HG03095 (cell line): Measurements from ENCODE around the gene GALNT1.
A peak's percentile ranks its signal among the peaks of the same experiment; 100 is the strongest.
"Not testable (repeated sequence)": the region's sequence is repeated elsewhere in the genome, so short reads cannot be mapped to it uniquely, and the experiment has no call there.

Experiments used
- ATAC-seq: cut with Tn5 transposase; IDR thresholded peaks from one replicate; pipeline ENCODE4 v1.9.1; 2021; ENCODE audit warnings: moderate library complexity; ENCODE audit not compliant: unreplicated experiment

The GALNT1 gene

DNA sequence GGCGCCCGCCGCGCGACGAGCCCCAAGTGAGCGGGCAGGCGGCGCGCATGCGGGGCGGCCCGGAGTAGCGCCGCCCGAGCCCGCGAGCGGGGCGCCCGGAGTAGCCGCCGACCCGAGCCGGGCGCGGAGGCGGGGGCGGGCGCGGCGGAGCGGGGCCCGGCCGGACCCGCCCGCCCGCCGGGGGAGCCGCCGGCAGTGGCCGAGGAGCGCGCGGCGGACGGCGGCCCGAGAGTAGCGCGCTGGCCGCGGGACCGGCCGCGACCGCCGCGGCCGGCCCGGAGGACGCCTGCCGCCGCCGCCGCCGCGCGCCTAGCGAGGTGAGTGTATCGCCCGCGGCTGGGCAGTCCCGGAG is at the start of gene GALNT1:
TSS of gene GALNT1 (plus strand) at position 195 of the 352 bp plus-strand sequence. CDS start 72,923 bp downstream, outside the sequence.
- no peak for ATAC-seq

- ATAC-seq, result no peak
Measured at GRCh38 chr18:35533916-35534405, 47.6 kb upstream of the GALNT1 start.

GRCh38 chr18:35535297-35535696 is 46.2 kb upstream of the GALNT1 start:
- no peak for ATAC-seq

DNA sequence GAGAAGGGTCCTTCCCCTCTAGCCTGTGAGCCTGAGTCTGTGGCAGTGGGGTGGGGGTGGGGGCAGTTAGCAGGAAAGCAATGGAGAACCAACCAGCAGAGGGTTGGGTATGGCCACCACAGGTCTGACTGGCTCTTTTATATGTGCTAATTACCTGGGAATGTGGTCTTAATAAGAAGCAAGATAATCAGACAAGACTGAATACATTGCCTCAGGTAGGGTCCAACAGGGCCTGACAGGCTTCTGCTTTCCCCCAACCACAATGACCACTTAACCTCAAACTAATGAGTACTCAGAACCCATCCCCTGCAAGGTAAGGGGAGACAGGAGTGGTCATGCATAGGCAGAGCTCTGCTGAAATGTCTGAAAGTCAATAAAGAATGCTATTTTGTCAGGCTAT is 39.2 kb upstream of the GALNT1 start:
- ATAC-seq, result no peak

DNA sequence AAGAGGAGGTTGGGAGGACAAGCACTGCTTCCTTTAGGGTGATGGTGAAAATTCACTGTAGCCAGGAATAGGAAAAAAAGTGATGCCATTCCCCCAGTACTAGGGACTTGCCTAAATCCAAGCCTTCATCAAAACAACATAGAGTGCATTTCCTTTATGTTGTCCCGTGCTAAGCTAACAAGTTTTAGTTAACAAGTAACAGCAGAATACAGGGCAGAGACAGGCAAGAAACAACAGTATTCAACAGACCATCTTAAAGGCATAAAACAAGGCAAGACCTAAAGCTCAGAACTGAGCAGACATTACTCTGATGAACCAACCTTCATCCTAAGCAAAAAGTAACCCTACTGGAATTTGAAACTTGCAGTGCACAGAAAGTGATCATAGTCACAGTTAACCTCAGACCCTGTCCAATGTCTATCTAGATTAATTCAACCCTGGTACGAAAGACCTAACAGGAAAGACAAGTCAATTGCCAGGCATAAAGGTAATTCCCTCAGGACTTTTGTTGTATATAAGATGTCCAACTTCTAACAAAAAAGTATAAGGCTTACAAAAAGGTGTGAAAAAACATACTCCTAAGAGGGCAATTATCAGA is 34.4 kb upstream of the GALNT1 start:
- ATAC-seq, result no peak

- ATAC-seq, result no peak
Measured at GRCh38 chr18:35549564-35549963, 32.0 kb upstream of the GALNT1 start.

DNA sequence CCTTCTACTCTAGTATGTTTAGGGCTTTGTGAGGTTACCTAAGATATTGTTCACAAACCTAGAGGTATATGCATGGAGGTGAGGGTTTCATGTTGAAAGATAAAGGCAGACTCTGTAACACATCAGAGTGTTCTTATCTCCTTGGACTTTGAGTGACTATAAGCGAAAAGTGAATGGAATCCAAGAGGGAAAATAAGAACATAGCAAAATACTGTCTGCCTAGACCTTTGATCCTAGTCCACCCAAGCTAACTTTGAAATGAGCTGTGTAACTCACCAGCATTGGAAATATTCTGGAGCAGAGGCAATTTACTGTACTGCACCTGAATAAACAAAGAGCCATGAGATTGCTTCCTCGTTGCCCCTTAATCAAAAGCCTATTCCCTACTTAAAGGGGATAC is 28.2 kb upstream of the GALNT1 start:
- no peak for ATAC-seq

GRCh38 chr18:35555538-35555937 is 26.0 kb upstream of the GALNT1 start:
- ATAC-seq, result not testable (repeated sequence)

GRCh38 chr18:35559867-35560266 is 21.7 kb upstream of the GALNT1 start:
- no peak for ATAC-seq

DNA sequence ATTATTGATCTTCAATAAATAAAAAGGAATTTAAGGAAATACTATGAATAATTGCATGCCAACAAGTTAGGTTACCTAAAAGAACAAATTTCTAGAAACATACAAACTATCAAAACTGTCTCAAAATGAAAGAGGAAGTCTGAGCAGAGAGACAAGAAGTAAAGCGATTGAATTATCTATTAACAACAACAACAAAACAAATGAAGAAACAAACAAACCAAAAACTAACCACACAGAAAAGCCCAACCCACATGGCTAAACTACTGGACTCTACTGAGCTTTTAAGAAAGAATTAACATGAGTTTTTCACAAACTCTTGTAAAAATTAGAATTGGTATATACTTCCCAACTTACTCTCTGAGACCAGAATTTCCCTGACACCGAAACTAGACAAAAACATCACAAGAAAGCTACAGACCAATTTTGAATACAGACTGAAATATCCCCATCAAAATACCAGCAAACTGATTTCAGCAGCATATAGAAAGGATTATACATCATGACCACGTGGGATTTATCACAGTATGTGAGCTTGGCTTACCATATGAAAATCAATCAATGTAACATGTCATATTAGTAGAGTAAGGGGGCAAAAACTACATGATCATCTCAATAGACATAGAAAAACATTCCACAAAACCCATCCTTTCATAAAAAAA is 16.6 kb upstream of the GALNT1 start:
- ATAC-seq, result no peak

- no peak for ATAC-seq
Measured at GRCh38 chr18:35566019-35566418, 15.5 kb upstream of the GALNT1 start.

DNA sequence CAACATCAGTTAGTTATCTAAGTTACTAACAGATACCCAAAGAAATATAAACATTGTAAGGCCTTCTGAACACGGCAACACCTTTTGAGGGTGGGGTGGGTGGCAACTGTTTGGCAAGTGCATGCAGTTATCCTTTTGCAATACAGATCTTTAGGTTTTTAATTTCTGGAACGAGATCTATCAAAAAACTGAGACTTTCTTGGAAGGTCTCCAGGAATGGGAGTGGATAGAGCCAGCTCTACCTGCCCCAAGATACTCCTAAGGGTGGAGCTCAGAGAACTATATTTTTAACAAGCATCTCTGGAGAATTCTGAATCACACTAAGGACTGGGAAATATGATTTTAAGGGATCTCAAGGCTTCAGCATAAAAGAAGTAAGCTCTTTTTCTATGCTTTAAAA is 11.4 kb upstream of the GALNT1 start:
- ATAC-seq, result no peak

DNA sequence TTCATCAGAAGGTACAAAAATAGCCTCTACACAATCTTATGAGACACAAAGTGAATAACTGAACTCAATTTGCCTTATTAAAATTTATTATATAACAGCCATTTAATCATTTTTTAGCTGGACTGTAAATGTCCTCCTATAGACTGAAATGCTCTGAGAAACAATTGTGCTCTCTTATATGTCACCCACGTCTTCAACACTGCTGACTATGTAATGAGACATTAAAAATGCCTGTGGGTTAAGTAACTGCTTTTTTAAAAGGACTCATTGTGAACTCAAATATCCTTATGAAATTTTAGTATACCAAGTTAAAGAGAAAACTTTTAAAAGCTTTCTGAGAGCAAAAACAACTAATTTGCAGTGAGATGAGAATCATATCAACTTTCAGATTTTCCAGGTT is 10.4 kb upstream of the GALNT1 start:
- ATAC-seq, result no peak

- ATAC-seq, result no peak
Measured at GRCh38 chr18:35572644-35573043, 8.9 kb upstream of the GALNT1 start.

GRCh38 chr18:35573531-35573930 is 8.0 kb upstream of the GALNT1 start:
- ATAC-seq, result no peak

GRCh38 chr18:35576240-35576845 is 5.2 kb upstream of the GALNT1 start:
- ATAC-seq, result not testable (repeated sequence)

DNA sequence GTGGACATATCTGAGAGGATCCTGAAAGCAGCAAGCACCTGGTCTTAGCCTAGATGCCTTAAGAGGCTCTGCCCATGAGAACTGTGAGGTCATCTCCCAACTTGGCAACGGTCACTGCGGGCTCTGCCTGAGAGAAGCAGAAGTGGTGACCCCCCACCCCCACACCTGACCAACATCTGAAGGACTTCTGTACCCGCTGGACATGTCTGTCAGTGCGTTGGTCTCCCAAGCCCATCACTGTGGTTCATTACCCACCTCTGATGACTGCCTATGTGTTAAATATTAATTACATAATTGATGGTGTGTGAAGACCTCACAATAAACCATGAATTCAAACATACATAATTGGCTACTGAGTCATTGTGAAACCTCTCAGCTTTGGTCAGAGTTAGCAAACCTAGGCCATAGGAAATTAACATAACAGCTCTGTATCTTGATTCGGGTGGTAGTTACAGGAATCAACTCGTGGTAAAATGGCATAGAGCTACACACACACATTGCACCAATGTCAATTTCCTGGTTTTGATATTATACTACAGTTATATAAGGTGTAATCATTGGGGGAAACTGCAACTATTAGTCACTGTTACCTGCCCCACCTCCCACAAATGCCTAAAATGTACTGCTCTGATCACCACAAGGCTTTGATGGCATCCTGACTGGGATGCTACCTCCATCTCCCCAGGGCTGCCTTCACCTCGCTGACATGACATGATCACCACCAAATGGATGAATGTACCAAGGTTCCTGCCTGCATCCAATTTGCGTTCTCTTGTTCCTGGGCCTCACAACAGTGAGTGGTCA is 4.3 kb upstream of the GALNT1 start:
- ATAC-seq, result peak; percentile 46

DNA sequence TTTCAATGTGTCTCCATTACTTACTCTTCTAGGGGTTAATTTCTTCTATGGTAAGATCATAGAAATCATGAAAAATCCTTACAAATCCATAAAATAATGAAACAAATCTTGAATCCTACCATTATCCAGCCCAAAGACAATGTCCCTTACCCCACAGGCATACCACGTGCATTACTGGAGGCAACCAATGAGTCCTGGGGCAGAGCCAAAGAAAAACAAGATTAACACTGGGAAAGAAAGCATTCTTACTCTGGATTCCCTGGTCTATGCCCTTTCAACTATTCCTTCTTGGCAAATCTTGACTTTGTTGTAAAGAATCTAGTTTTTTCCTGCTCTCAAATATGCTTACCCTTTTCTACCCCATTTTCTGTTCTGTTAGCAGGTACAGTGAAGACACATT is 3.1 kb upstream of the GALNT1 start:
- ATAC-seq, result no peak

DNA sequence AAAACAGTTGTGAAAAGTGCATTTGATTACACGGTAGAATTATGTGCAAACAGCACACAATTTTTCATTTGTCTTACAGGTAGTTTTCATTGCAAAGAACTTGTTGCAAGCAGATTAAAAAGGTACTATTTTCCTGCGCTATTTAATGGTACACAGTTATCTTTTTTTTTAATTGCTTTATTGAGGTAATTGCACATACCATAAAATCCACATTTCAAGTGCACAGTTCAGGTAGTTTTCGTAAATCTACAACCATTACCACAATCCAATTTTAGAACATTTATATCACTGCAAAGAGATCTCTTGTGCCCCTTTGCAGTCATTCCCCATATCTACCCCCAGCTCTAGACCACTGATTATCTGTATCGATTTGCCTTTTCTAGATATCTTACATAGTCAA is 2.6 kb upstream of the GALNT1 start:
- ATAC-seq, result no peak

DNA sequence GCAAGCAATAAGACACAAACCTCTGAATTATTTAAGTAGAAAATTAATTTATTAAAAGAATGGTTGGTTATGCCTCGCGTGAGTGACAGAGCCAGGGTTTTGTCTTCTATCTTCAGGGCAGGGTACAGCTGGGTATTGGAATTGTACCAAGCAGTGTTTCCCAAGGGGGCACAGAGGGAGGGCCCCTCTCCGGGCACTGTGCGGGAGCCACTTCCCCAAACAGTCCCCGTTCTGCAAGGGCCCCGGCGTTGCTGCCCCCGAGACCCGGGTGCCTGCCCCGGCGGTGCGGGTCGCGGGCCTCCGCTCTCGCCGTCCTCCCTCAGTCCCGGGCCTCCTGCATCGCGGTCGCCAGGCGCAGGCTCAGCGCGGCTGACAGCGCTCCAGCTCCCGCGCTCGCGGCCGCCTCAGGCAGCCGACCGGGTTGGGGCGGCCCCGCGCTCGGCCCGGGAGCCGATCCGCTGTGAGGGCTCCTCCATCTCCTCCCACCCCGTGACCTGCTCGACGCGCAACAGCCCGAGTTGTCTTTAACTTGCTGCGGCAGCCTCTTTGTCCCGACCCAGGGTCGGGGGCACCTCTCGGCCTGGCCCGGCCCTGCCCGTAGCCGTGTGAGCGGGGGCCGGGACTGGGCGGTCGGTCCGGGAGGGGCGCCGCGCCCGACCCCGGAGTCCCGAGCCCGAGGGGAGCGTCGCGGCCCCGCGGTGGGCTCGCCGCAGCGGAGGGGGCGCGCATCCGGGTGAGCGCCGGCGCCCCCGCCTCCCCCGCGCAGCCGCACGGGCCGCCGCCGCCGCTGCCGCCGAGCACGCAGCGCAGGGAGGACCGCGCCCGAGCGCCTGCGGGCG is 620 bp upstream of the GALNT1 start:
- ATAC-seq, result peak; percentile 41
